Gastroesophageal sphincter (tissue), 3 donors: ENCODE data around the gene FBXW12.

Source experiments
- CTCF ChIP-seq, 4 experiments: fragments of 200-600 bp in 2 of 4; fragments of 450-650 bp in 2 of 4; sonication (generic) in 1 of 4; IDR thresholded peaks; one replicate each; pipeline ENCODE4 v1.5.1; 2017 to 2019; ENCODE audit warnings: antibody characterized with exemption in 4 of 4, mild to moderate bottlenecking in 2 of 4, moderate library complexity in 2 of 4
- POLR2A ChIP-seq, 2 donors: fragments of 450-650 bp; IDR thresholded peaks; one replicate each; pipeline ENCODE4 v1.6.1; 2017; ENCODE audit warnings: antibody characterized with exemption in 2 of 2, mild to moderate bottlenecking in 2 of 2, moderate library complexity in 1 of 2

DNA sequence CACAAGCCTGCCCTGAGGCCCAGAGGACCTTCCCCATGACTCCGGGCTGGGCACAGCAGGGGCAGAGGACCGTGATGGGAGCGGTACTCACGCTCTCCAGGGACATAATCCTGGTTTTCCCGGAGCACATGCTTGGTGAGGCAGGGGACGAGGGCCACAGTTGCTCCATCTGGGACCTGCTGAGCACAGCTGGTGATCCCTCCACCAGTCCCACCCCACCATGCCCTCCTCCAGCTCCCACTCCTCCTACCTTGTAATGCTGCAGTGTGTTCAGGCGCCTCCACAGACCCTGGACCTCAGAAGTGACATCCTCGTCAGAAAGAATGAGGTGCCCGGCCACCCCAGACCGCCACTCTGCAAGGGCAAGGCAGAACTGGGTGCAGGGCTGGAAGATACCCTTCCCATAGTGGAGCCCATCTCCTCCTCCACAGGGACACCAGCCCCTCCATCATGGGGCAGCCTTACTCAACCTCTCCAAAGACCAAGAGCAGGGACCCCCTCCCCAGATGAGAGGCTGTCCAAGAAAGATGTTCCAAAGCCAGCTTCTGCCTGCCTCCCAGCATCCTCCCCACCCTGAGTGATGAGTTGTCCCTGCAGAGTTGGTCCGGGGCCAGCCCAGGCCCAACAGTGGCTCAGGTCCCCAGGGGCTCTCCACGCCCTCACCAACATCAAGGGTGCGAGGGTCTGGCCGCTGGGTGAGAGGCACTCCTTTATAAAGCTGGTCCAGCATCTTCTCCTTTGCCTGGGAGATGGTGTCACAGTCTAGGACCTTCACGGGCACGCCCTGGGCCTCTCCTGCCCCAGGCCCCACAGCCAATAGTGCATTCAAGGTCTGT, 38.4 kb downstream of the FBXW12 start:
- no peak for TF ChIP-seq CTCF (IDR thresholded peaks at IDR 0.05)
- no peak for TF ChIP-seq POLR2A (IDR thresholded peaks at IDR 0.05)
